ENCODE data around the gene MTIF3.
A peak's percentile ranks its signal among the peaks of the same experiment; 100 is the strongest.

MTIF3 gene

DNA sequence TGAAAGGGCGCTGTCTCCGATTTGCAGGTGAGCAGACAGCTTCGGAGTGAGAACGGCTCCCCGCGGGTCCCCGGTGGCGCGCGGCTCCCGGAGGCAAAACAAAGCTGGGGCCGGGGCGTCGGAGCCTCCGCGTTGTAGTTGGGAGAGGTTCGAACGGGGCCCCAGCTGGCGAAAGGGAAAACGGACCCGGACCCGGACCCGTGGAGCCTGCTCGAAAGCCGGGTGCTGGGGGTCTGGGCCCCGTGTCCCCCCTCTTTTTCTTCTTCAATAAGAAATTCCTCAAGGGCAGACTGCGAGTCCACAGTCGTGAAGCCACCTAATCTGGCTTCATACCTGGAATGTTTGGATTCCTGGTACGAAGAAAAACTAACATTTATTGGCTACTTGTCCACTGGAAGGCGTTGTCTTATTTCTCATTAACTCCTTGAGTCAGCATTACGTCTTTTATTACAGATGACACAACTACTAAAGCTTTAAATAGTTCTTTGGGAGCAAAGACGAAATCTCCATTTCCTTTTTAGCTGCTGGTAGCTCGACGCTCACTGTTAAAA, 632 bp upstream of the MTIF3 start:
- peak overlapping the region; percentile 79 for H3K4me3 ChIP-seq (ENCODE audit: low read depth, low read length)
- peak overlapping the region; percentile 95 for H3K27ac ChIP-seq (ENCODE audit: extremely low read depth, low read depth, low read length)
- peaks cover 3% of the 10 kb centered on the region; the same call in 1 of the 2 replicates for H3K4me1 ChIP-seq (ENCODE audit: control insufficient read depth, insufficient read depth, low read length)
- ChIA-PET CTCF (interaction anchor here (0.6 to 2.0 kb wide), 2 partner anchors 375 to 533 kb away, joined by 3 to 5 read pairs; no protein-coding TSS in a partner anchor), POLR2A (interaction anchor here (1.2 to 2.9 kb wide), 2 partner anchors 26 to 170 kb away, joined by 3 to 16 read pairs; partner anchors contain the start of genes LNX2 and POLR1D)
- H3K36me3 ChIP-seq (ENCODE audit: control insufficient read depth in 2 of 2, insufficient read depth in 1 of 2, low read length in 2 of 2): no peaks in the 10 kb centered on the region
- no peaks in the 10 kb centered on the region for H3K9me3 ChIP-seq (ENCODE audit: control insufficient read depth, insufficient read depth, low read depth, low read length)
- TF ChIP-seq ZNF670 (tag by site-specific recombination; IDR thresholded peaks at IDR 0.05; ENCODE audit: low read depth) (no peak), GLI2 (tag by site-specific recombination; IDR thresholded peaks at IDR 0.05; ENCODE audit: borderline replicate concordance, low read depth) (no peak), ZNF140 (tag by site-specific recombination; IDR thresholded peaks at IDR 0.05) (no peak), ZNF571 (tag by site-specific recombination; IDR thresholded peaks at IDR 0.05) (no peak), ZNF114 (tag by site-specific recombination; IDR thresholded peaks at IDR 0.05) (no peak), SP7 (tag by site-specific recombination; IDR thresholded peaks at IDR 0.05) (no peak), ZNF19 (tag by site-specific recombination; IDR thresholded peaks at IDR 0.05; ENCODE audit: low read depth) (no peak), GFI1B (tag by site-specific recombination; IDR thresholded peaks at IDR 0.05) (no peak), ZNF133 (tag by site-specific recombination; IDR thresholded peaks at IDR 0.05) (no peak), BCL11A (tag by site-specific recombination; IDR thresholded peaks at IDR 0.05; ENCODE audit: low read depth) (no peak), ZNF629 (tag by site-specific recombination; IDR thresholded peaks at IDR 0.05) (peak; percentile 77), ZNF776 (tag by site-specific recombination; IDR thresholded peaks at IDR 0.05; ENCODE audit: borderline replicate concordance) (no peak), ZNF404 (tag by site-specific recombination; IDR thresholded peaks at IDR 0.05) (no peak), ZNF426 (tag by site-specific recombination; IDR thresholded peaks at IDR 0.05) (no peak), ZNF169 (tag by site-specific recombination; IDR thresholded peaks at IDR 0.05) (no peak), ZNF768 (tag by site-specific recombination; IDR thresholded peaks at IDR 0.05) (no peak), SCRT1 (tag by site-specific recombination; IDR thresholded peaks at IDR 0.05; ENCODE audit: borderline replicate concordance) (no peak), ZNF335 (tag by site-specific recombination; conservative IDR thresholded peaks at IDR 0.05) (peak; percentile 32), GLI4 (tag by site-specific recombination; IDR thresholded peaks at IDR 0.05) (no peak), ZNF529 (tag by site-specific recombination; IDR thresholded peaks at IDR 0.05; ENCODE audit: insufficient replicate concordance) (no peak), PRDM1 (tag by site-specific recombination; IDR thresholded peaks at IDR 0.05) (0 out of 2 replicates have a peak, but pooled peaks have one; percentile 3), MEIS1 (CRISPR knock-in tag; IDR thresholded peaks at IDR 0.05; ENCODE audit: borderline replicate concordance) (no peak), ZSCAN30 (tag by site-specific recombination; IDR thresholded peaks at IDR 0.05) (no peak), ZNF16 (tag by site-specific recombination; IDR thresholded peaks at IDR 0.05; ENCODE audit: low read depth) (no peak), ZNF548 (tag by site-specific recombination; IDR thresholded peaks at IDR 0.05) (no peak)
- TF ChIP-seq, protein P1, sequence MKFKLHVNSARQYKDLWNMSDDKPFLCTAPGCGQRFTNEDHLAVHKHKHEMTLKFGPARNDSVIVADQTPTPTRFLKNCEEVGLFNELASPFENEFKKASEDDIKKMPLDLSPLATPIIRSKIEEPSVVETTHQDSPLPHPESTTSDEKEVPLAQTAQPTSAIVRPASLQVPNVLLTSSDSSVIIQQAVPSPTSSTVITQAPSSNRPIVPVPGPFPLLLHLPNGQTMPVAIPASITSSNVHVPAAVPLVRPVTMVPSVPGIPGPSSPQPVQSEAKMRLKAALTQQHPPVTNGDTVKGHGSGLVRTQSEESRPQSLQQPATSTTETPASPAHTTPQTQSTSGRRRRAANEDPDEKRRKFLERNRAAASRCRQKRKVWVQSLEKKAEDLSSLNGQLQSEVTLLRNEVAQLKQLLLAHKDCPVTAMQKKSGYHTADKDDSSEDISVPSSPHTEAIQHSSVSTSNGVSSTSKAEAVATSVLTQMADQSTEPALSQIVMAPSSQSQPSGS (tag by site-specific recombination; IDR thresholded peaks at IDR 0.05; ENCODE audit: low read depth): 0 out of 2 replicates have a peak, but pooled peaks have one; percentile 36
- TF ChIP-seq, protein P2, sequence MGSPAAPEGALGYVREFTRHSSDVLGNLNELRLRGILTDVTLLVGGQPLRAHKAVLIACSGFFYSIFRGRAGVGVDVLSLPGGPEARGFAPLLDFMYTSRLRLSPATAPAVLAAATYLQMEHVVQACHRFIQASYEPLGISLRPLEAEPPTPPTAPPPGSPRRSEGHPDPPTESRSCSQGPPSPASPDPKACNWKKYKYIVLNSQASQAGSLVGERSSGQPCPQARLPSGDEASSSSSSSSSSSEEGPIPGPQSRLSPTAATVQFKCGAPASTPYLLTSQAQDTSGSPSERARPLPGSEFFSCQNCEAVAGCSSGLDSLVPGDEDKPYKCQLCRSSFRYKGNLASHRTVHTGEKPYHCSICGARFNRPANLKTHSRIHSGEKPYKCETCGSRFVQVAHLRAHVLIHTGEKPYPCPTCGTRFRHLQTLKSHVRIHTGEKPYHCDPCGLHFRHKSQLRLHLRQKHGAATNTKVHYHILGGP (tag by site-specific recombination; IDR thresholded peaks at IDR 0.05): no peak
- TF ChIP-seq, protein P3, sequence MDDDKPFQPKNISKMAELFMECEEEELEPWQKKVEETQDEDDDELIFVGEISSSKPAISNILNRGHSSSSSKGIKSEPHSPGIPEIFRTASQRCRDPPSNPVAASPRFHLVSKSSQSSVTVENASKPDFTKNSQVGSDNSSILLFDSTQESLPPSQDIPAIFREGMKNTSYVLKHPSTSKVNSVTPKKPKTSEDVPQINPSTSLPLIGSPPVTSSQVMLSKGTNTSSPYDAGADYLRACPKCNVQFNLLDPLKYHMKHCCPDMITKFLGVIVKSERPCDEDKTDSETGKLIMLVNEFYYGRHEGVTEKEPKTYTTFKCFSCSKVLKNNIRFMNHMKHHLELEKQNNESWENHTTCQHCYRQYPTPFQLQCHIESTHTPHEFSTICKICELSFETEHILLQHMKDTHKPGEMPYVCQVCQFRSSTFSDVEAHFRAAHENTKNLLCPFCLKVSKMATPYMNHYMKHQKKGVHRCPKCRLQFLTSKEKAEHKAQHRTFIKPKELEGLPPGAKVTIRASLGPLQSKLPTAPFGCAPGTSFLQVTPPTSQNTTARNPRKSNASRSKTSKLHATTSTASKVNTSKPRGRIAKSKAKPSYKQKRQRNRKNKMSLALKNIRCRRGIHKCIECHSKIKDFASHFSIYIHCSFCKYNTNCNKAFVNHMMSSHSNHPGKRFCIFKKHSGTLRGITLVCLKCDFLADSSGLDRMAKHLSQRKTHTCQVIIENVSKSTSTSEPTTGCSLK (tag by site-specific recombination; IDR thresholded peaks at IDR 0.05): no peak
- TF ChIP-seq, protein P4, sequence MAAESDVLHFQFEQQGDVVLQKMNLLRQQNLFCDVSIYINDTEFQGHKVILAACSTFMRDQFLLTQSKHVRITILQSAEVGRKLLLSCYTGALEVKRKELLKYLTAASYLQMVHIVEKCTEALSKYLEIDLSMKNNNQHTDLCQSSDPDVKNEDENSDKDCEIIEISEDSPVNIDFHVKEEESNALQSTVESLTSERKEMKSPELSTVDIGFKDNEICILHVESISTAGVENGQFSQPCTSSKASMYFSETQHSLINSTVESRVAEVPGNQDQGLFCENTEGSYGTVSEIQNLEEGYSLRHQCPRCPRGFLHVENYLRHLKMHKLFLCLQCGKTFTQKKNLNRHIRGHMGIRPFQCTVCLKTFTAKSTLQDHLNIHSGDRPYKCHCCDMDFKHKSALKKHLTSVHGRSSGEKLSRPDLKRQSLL (tag by site-specific recombination; IDR thresholded peaks at IDR 0.05): no peak
- TF ChIP-seq, protein P5, sequence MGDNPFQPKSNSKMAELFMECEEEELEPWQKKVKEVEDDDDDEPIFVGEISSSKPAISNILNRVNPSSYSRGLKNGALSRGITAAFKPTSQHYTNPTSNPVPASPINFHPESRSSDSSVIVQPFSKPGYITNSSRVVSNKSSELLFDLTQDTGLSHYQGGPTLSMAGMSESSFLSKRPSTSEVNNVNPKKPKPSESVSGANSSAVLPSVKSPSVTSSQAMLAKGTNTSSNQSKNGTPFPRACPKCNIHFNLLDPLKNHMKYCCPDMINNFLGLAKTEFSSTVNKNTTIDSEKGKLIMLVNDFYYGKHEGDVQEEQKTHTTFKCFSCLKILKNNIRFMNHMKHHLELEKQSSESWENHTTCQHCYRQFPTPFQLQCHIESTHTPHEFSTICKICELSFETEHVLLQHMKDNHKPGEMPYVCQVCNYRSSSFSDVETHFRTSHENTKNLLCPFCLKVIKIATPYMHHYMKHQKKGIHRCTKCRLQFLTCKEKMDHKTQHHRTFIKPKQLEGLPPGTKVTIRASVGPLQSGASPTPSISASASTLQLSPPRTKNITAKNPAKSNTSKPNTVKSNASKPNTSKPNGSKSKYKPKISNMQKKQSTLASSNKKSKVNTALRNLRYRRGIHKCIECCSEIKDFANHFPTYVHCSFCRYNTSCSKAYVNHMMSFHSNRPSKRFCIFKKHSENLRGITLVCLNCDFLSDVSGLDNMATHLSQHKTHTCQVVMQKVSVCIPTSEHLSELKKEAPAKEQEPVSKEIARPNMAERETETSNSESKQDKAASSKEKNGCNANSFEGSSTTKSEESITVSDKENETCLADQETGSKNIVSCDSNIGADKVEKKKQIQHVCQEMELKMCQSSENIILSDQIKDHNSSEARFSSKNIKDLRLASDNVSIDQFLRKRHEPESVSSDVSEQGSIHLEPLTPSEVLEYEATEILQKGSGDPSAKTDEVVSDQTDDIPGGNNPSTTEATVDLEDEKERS (tag by site-specific recombination; IDR thresholded peaks at IDR 0.05): no peak
